Umbilical cord (tissue), 2 donors: Measurements from ENCODE around the gene COQ8B. TPM values are rescaled to one million over a fixed set of nuclear protein-coding genes. Genes with fewer than 3 reads are reported as not detected.
"Not testable (repeated sequence)": the region's sequence is repeated elsewhere in the genome, so short reads cannot be mapped to it uniquely, and the experiment has no call there.

Experiments
- DNase-seq: peaks from one replicate; pipeline ENCODE4 v3.0.0-alpha.2; 2015; ENCODE audit warnings: low spot score
- total RNA-seq: library from RNA; depleted of rRNA; stranded (reverse); fragments of >200 nt; gene quantifications from one replicate; pipeline ENCODE4 v1.2.3, GENCODE V29; 2014; ENCODE audit warnings: low replicate concordance; ENCODE audit not compliant: insufficient read depth

Gene COQ8B
- total RNA-seq, 1 donor from 2014 or later, result 15.9 TPM

GRCh38 chr19:40742477-40742876, 25.8 kb upstream of the COQ8B start:
- DNase-seq, result no peak

- no peak for DNase-seq
Observed at GRCh38 chr19:40741527-40742390, 25.1 kb upstream of the COQ8B start.

GRCh38 chr19:40740747-40741146, 24.1 kb upstream of the COQ8B start:
- peak; percentile 70 for DNase-seq

- no peak for DNase-seq
Observed at GRCh38 chr19:40739871-40740703, 23.4 kb upstream of the COQ8B start.

GRCh38 chr19:40739030-40739839, 22.5 kb upstream of the COQ8B start:
- no peak for DNase-seq

- DNase-seq, result no peak
Observed at GRCh38 chr19:40737102-40737644, 20.5 kb upstream of the COQ8B start.

- no peak for DNase-seq
Observed at GRCh38 chr19:40736661-40737060, 20.0 kb upstream of the COQ8B start.

GRCh38 chr19:40735013-40735771, 18.5 kb upstream of the COQ8B start:
- no peak for DNase-seq

- DNase-seq, result no peak
Observed at GRCh38 chr19:40733149-40733548, 16.5 kb upstream of the COQ8B start.

- DNase-seq, result not testable (repeated sequence)
Observed at GRCh38 chr19:40732304-40732703, 15.6 kb upstream of the COQ8B start.

- not testable (repeated sequence) for DNase-seq
Observed at GRCh38 chr19:40730065-40730464, 13.4 kb upstream of the COQ8B start.

- DNase-seq, result no peak
Observed at GRCh38 chr19:40726279-40726678, 9.6 kb upstream of the COQ8B start.

- DNase-seq, result no peak
Observed at GRCh38 chr19:40724855-40725254, 8.2 kb upstream of the COQ8B start.

GRCh38 chr19:40724315-40724714, 7.6 kb upstream of the COQ8B start:
- no peak for DNase-seq

- no peak for DNase-seq
Observed at GRCh38 chr19:40723661-40724254, 7.1 kb upstream of the COQ8B start.

- DNase-seq, result no peak
Observed at GRCh38 chr19:40721936-40722661, 5.4 kb upstream of the COQ8B start.

GRCh38 chr19:40721140-40721486, 4.4 kb upstream of the COQ8B start:
- DNase-seq, result no peak

- DNase-seq, result no peak
Observed at GRCh38 chr19:40719414-40719894, 2.8 kb upstream of the COQ8B start.

GRCh38 chr19:40718774-40719391, 2.2 kb upstream of the COQ8B start:
- peak; percentile 63 for DNase-seq
